Measurements from ENCODE around the gene IRF4.

IRF4 gene

GRCh38 chr6:446418-447366, 55.1 kb downstream of the IRF4 start:
- H3K4me3 ChIP-seq (ENCODE audit: low read length) = no peak overlapping the region
- H3K27ac ChIP-seq (ENCODE audit: low read depth, low read length) = no peak overlapping the region
- no peaks in the 10 kb centered on the region for H3K36me3 ChIP-seq (ENCODE audit: control insufficient read depth, insufficient read depth, low read length)
- no peak overlapping the region for H3K9ac ChIP-seq (ENCODE audit: low read length)
- no peaks in the 10 kb centered on the region for H3K27me3 ChIP-seq (ENCODE audit: control insufficient read depth, insufficient read depth, low read length)
- no peaks in the 10 kb centered on the region for H3K4me1 ChIP-seq (ENCODE audit: control insufficient read depth, insufficient read depth, low read length)

DNA sequence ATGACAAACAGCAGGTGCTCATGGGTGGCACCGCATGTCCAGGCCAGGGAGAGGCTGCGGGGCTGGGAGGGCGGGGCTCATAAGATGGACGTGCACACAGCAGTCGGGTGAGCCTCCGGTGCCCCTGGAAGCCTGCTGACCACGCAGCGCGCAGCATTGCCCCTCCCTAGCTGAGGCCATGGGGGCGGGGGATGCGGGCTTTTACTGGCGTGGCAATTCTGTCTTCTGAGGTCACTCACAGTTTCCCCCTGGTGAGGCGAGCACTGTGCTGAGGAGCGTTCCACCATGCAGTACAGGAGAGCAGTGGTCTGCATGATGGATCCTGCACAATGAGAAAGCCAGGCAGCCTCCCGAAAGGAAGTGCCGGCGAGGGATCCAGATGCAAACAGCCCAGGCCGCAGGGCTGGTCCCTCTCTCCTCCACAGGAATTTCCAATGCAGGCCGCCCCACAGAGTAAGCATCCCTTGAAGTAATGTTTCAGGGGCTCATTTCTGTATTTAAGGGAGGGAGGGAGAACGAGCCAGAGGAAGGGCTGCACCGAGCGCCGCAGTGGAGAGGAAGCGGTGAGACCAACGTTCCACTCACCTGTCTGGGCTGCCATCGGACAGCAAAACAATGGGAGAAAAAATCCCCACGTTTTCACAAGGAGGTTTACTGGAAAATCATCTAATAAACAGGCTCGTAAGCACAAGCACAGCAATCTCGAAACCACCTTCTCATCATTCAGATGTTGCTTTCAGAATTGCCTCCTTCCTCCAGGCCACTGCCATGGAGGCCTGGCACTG, 56.0 kb downstream of the IRF4 start:
- Histone ChIP-seq H3K36me3 (ENCODE audit: control insufficient read depth, insufficient read depth, low read length) (no peaks in the 10 kb centered on the region), H3K27ac (ENCODE audit: low read depth, low read length) (no peak overlapping the region), H3K9ac (ENCODE audit: low read length) (no peak overlapping the region), H3K4me1 (ENCODE audit: control insufficient read depth, insufficient read depth, low read length) (no peaks in the 10 kb centered on the region), H3K4me3 (ENCODE audit: low read length) (no peak overlapping the region), H3K27me3 (ENCODE audit: control insufficient read depth, insufficient read depth, low read length) (no peaks in the 10 kb centered on the region)

DNA sequence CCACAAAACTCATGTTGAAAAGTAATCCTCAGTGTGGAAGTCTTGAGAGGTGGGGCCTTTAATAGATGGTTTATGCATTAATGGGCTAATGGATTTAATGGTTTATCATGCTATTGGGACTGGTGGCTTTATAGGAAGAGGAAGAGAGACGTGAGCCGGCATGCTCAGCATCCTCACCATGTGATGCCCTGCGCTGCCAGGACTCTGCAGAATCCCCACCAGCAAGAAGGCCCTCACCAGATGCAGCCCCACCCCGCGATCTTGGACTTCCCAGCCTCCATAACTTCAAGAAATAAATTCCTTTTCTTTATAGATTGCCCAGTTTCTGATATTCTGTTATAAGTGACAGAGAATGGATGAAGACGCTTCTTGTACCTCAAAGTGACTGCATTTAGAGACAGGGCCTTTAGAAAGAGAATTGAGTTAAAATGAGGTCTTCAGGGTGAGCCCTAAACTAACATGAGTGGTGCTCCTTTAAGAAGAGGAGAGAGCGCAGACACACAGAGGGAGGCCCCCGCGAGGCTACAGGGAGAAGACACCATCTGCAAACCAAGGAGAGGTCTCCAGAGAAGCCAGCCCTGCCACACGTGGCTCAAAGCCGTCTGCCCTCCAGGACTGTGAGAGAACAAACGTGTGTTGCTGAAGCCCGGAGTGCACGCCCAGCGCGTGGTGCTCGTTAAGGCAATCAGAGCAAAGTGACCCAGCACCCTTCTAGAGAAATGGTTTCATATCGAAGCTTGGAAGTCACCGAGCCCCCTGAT, 56.9 kb downstream of the IRF4 start:
- Histone ChIP-seq H3K9ac (ENCODE audit: low read length) (no peak overlapping the region), H3K36me3 (ENCODE audit: control insufficient read depth, insufficient read depth, low read length) (no peaks in the 10 kb centered on the region), H3K4me1 (ENCODE audit: control insufficient read depth, insufficient read depth, low read length) (no peaks in the 10 kb centered on the region), H3K4me3 (ENCODE audit: low read length) (no peak overlapping the region), H3K27ac (ENCODE audit: low read depth, low read length) (no peak overlapping the region), H3K27me3 (ENCODE audit: control insufficient read depth, insufficient read depth, low read length) (no peaks in the 10 kb centered on the region)

DNA sequence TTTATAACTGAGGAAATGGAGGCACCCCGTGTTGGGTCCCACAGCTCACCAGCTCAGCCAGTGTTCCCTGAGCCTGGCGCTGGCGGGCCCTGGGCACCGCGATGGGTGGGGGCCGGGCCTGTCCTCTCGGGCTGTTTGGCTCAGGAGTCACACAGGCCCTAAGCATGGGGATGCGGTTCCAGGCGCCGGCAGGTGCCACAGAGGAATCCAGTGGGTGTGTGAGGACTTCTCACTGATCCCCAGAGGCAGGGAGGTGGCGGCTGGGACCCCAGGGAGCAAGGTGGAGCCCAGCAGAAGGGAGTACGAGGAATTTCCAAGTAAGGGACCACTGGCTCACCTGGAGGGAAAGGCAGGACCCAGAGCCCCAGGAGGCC, 57.5 kb downstream of the IRF4 start:
- Histone ChIP-seq H3K36me3 (ENCODE audit: control insufficient read depth, insufficient read depth, low read length) (no peaks in the 10 kb centered on the region), H3K4me1 (ENCODE audit: control insufficient read depth, insufficient read depth, low read length) (no peaks in the 10 kb centered on the region), H3K27me3 (ENCODE audit: control insufficient read depth, insufficient read depth, low read length) (no peaks in the 10 kb centered on the region), H3K27ac (ENCODE audit: low read depth, low read length) (no peak overlapping the region), H3K4me3 (ENCODE audit: low read length) (no peak overlapping the region), H3K9ac (ENCODE audit: low read length) (no peak overlapping the region)

DNA sequence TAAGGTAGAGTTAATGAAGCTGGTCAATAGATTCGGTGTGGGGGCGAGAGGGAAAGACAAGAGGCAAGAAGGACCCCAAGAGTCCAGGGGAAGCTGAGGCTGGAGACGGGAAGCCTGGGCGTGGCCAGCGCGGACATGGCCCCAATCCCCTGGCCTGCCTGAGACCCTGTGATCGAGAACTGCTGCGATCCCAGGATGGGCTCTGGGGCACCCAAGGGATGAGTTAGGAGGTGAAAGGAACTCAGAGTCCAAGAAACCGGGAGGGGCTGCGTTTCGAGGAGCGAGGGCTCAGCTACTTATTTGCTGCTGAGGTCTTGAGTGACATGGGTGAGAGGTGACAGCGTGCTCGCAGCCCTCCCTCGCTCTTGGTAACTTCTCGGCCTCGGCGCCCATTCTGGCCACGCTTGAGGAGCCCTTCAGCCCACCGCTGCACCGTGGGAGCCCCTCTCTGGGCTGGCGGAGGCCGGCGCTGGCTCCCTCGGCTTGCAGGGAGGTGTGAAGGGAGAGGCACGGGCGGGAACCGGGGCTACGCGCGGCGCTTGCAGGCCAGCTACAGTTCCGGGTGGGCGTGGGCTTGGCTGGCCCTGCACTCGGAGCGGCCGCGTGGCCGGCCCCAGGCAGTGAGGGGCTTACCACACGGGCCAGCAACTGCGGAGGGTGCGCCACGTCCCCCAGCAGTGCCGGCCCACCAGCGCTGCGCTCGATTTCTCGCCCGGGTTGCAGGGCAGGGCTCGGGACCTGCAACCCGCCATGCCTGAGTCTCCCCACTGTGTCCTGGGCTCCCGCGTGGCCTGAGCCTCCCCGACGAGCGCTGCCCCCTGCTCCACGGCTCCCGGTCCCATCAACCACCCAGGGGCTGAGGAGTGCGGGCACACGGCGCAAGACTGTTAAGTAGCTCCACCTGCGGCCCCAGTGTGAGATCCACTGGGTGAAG, 58.2 kb downstream of the IRF4 start:
- H3K4me1 ChIP-seq (ENCODE audit: control insufficient read depth, insufficient read depth, low read length) = no peaks in the 10 kb centered on the region
- no peaks in the 10 kb centered on the region for H3K36me3 ChIP-seq (ENCODE audit: control insufficient read depth, insufficient read depth, low read length)
- H3K27me3 ChIP-seq (ENCODE audit: control insufficient read depth, insufficient read depth, low read length) = no peaks in the 10 kb centered on the region
- H3K9ac ChIP-seq (ENCODE audit: low read length) = no peak overlapping the region
- no peak overlapping the region for H3K27ac ChIP-seq (ENCODE audit: low read depth, low read length)
- H3K4me3 ChIP-seq (ENCODE audit: low read length) = no peak overlapping the region

GRCh38 chr6:451336-451735, 59.8 kb downstream of the IRF4 start:
- Histone ChIP-seq H3K9ac (ENCODE audit: low read length) (no peak overlapping the region), H3K27ac (ENCODE audit: low read depth, low read length) (no peak overlapping the region), H3K27me3 (ENCODE audit: control insufficient read depth, insufficient read depth, low read length) (no peaks in the 10 kb centered on the region), H3K36me3 (ENCODE audit: control insufficient read depth, insufficient read depth, low read length) (no peaks in the 10 kb centered on the region), H3K4me3 (ENCODE audit: low read length) (no peak overlapping the region), H3K4me1 (ENCODE audit: control insufficient read depth, insufficient read depth, low read length) (no peaks in the 10 kb centered on the region)

- Histone ChIP-seq H3K9ac (ENCODE audit: low read length) (no peak overlapping the region), H3K4me1 (ENCODE audit: control insufficient read depth, insufficient read depth, low read length) (no peaks in the 10 kb centered on the region), H3K4me3 (ENCODE audit: low read length) (no peak overlapping the region), H3K36me3 (ENCODE audit: control insufficient read depth, insufficient read depth, low read length) (no peaks in the 10 kb centered on the region), H3K27ac (ENCODE audit: low read depth, low read length) (no peak overlapping the region), H3K27me3 (ENCODE audit: control insufficient read depth, insufficient read depth, low read length) (no peaks in the 10 kb centered on the region)
Observed at GRCh38 chr6:451847-452246, 60.3 kb downstream of the IRF4 start.

GRCh38 chr6:452301-453067, 60.9 kb downstream of the IRF4 start:
- Histone ChIP-seq H3K36me3 (ENCODE audit: control insufficient read depth, insufficient read depth, low read length) (no peaks in the 10 kb centered on the region), H3K27ac (ENCODE audit: low read depth, low read length) (no peak overlapping the region), H3K9ac (ENCODE audit: low read length) (no peak overlapping the region)

DNA sequence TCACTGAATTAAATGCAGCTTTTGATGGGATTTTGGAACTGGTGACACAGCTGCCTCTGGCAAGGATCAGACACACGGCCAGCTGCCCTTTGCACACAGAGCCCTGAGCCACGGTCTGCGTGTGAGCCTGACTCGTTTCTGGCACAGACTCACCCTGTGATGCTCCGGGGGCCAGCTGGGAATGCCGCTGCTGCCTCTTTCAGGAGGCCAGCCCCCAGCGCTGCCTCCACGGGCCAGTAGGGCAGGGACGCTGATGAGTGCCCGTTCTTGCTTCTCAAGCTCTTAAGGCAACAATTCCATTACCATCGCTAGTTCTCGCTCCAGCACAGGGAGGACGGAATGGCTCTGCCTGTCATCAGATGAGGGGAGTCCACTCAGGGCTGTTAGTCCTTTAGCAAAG, 61.6 kb downstream of the IRF4 start:
- Histone ChIP-seq H3K9ac (ENCODE audit: low read length) (no peak overlapping the region), H3K27ac (ENCODE audit: low read depth, low read length) (no peak overlapping the region), H3K4me1 (ENCODE audit: control insufficient read depth, insufficient read depth, low read length) (no peaks in the 10 kb centered on the region), H3K27me3 (ENCODE audit: control insufficient read depth, insufficient read depth, low read length) (no peaks in the 10 kb centered on the region), H3K4me3 (ENCODE audit: low read length) (no peak overlapping the region), H3K36me3 (ENCODE audit: control insufficient read depth, insufficient read depth, low read length) (no peaks in the 10 kb centered on the region)

More at GRCh38 chr6:452301-453067, 60.9 kb downstream of the IRF4 start:
- Histone ChIP-seq H3K4me3 (ENCODE audit: low read length) (no peak overlapping the region), H3K27me3 (ENCODE audit: control insufficient read depth, insufficient read depth, low read length) (no peaks in the 10 kb centered on the region), H3K4me1 (ENCODE audit: control insufficient read depth, insufficient read depth, low read length) (no peaks in the 10 kb centered on the region)

DNA sequence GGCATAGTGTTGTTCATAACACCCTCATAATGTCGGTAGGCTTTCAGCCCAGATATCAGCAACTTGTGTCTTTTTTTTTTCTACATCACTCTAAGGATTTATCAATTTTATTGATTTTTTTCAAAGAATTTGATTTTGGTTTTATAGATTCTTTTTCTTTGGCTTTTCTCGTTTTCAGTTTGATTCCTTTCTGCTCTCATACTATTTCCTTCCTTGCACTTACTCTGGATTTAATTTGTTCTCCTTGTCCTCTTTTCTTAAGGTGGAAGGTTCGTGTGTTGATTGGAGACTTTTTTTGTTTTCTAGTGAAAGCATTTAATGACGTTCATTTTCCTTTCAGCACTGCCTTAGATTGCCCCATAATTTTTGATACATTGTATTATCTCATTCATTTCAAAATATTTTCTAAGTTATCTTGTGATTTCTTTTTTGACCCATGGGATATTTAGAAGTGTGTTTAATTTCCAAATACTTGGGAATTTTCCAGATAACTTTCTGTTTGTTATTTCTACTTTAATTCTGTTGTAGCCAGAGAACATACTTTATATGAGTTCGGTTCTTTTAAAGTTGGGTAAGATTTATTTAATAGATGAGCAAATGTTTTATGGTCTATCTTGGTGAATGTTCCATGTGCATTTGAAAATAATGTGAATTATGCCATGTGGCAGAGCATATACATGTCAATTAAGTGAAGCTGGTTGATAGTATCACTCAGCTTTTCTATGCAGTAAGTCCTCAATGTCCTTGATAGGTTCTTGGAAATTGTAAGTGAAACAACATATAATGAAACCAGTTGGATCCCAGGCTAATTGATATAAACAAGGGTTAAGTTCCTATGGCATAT, 62.8 kb downstream of the IRF4 start:
- no peak overlapping the region for H3K27ac ChIP-seq (ENCODE audit: low read depth, low read length)
- no peaks in the 10 kb centered on the region for H3K27me3 ChIP-seq (ENCODE audit: control insufficient read depth, insufficient read depth, low read length)
- H3K9ac ChIP-seq (ENCODE audit: low read length) = no peak overlapping the region
- no peaks in the 10 kb centered on the region for H3K4me1 ChIP-seq (ENCODE audit: control insufficient read depth, insufficient read depth, low read length)
- no peak overlapping the region for H3K4me3 ChIP-seq (ENCODE audit: low read length)
- no peaks in the 10 kb centered on the region for H3K36me3 ChIP-seq (ENCODE audit: control insufficient read depth, insufficient read depth, low read length)

Data from rectal smooth muscle tissue (tissue), 1 donor.